Body of pancreas (tissue), 4 donors: ENCODE results near the gene WSB2. TPM values are rescaled to one million over a fixed set of nuclear protein-coding genes. Genes with fewer than 3 reads are reported as not detected.

Experiments
- ATAC-seq: fragments of 150-250 bp; one replicate; pipeline ENCODE4 v1.9.1; 2016
- DNase-seq, 4 donors: peaks; one replicate each; pipeline ENCODE4 v3.0.0-alpha.2; 2019
- H3K27ac ChIP-seq, 4 donors: fragments of 200-600 bp; sonication (generic); 1 replicate in 3 of 4; 2 replicates in 1 of 4; pipeline versions ENCODE4 v1.5.1 to v1.6.1; 2016 to 2019; ENCODE audit warnings: mild to moderate bottlenecking in 1 of 4, mixed read lengths in 1 of 4, moderate library complexity in 1 of 4
- H3K27me3 ChIP-seq, 2 donors: fragments of 200-600 bp; sonication (generic); one replicate each; pipeline ENCODE4 v1.6.0; 2016; ENCODE audit warnings: mild to moderate bottlenecking in 1 of 2
- H3K36me3 ChIP-seq, 2 donors: fragments of 200-600 bp; sonication (generic); replicated peaks in 1 of 2; 2 replicates each; pipeline ENCODE4 v1.5.1; 2016; ENCODE audit warnings: low read depth in 2 of 2; ENCODE audit not compliant: insufficient read depth in 1 of 2
- H3K4me1 ChIP-seq: fragments of 200-600 bp; sonication (generic); one replicate; pipeline ENCODE4 v1.6.0; 2016
- H3K4me3 ChIP-seq, 2 donors: fragments of 200-600 bp; sonication (generic); 1 replicate in 1 of 2; 2 replicates in 1 of 2; pipeline ENCODE4 v1.5.1; 2016 to 2019
- H3K9me3 ChIP-seq, 3 donors: fragments of 200-600 bp; sonication (generic); 1 replicate in 2 of 3; 2 replicates in 1 of 3; pipeline ENCODE4 v1.5.1; 2016
- POLR2A ChIP-seq, 3 donors: fragments of 450-650 bp; IDR thresholded peaks; one replicate each; pipeline ENCODE4 v1.6.1; 2016; ENCODE audit warnings: antibody characterized with exemption in 3 of 3, mild to moderate bottlenecking in 2 of 3
- WGBS, 2 donors: methylation state at CpG; one replicate each; pipeline ENCODE4 v1.1.5; 2017; 5-methylcytosine and 5-hydroxymethylcytosine counted together
- intact Hi-C: fragments of 100-400 bp; cut with DNase I; formaldehyde crosslinking; loops from one replicate; pipeline ENCODE4 v1.15.1; 2023
- total RNA-seq, 2 donors: library from RNA; depleted of rRNA; stranded (reverse); fragments of >200 nt; gene quantifications; one replicate each; pipeline ENCODE4 v1.1.0, GENCODE V29; 2016
- TF ChIP-seq, protein P1 (sequence below), 7 experiments: fragments of 450-650 bp in 4 of 7; fragments of 200-600 bp in 3 of 7; sonication (generic) in 3 of 7; IDR thresholded peaks; one replicate each; pipeline ENCODE4 v1.5.1; 2016 to 2019; ENCODE audit warnings: antibody characterized with exemption in 7 of 7

Gene WSB2
- total RNA-seq, 2 donors from 2014 or later = 28.7 to 48.0 TPM

- WGBS, 2 donors = 27 to 52% methylated on average over 1 of the region's 1 CpG
- no peaks in the 10 kb centered on the region for H3K27me3 ChIP-seq
- TF ChIP-seq POLR2A (IDR thresholded peaks at IDR 0.05) = no peak
- TF ChIP-seq, protein P1, sequence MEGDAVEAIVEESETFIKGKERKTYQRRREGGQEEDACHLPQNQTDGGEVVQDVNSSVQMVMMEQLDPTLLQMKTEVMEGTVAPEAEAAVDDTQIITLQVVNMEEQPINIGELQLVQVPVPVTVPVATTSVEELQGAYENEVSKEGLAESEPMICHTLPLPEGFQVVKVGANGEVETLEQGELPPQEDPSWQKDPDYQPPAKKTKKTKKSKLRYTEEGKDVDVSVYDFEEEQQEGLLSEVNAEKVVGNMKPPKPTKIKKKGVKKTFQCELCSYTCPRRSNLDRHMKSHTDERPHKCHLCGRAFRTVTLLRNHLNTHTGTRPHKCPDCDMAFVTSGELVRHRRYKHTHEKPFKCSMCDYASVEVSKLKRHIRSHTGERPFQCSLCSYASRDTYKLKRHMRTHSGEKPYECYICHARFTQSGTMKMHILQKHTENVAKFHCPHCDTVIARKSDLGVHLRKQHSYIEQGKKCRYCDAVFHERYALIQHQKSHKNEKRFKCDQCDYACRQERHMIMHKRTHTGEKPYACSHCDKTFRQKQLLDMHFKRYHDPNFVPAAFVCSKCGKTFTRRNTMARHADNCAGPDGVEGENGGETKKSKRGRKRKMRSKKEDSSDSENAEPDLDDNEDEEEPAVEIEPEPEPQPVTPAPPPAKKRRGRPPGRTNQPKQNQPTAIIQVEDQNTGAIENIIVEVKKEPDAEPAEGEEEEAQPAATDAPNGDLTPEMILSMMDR (IDR thresholded peaks at IDR 0.05) = no peak
- peaks cover 29% of the 10 kb centered on the region for H3K4me1 ChIP-seq
- H3K36me3 ChIP-seq = no peaks in the 10 kb centered on the region
- H3K9me3 ChIP-seq = no peaks in the 10 kb centered on the region
- DNase-seq = no peak
- H3K4me3 ChIP-seq = no peak overlapping the region
- peak overlapping the region in 1 of 4 donors; percentile 90 for H3K27ac ChIP-seq
- no peak for ATAC-seq
- intact Hi-C loops = no loop called here
Observed at GRCh38 chr12:118065380-118065779, 4.4 kb upstream of the WSB2 start.

DNA sequence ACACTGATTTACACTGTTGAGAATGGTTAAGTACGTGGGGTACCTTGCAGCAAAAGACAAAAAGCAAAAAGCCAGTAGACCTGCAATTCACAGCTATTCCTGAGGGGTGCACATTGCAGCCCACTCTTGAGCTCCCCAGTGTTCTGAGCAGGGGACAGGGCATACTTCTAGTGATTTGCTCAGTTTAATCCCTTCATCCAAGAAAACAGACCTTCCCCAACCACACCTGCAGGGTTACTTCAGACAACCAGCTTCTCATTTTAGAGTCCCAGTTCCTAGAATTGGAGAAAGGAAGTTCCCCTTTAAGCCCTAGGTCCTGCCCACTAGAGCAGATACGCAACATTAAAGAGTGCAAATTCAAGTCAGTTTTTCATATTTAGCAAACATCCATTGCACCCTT is 3.6 kb upstream of the WSB2 start:
- intact Hi-C loops = no loop called here

GRCh38 chr12:118063576-118064391 is 2.8 kb upstream of the WSB2 start:
- intact Hi-C loops = no loop called here
- H3K36me3 ChIP-seq = no peaks in the 10 kb centered on the region
- H3K27me3 ChIP-seq = no peaks in the 10 kb centered on the region
- ATAC-seq (no peak), DNase-seq (peak in 2 of 4 donors; percentile 24 to 51)
- no peak overlapping the region for H3K4me3 ChIP-seq
- WGBS, 2 donors = 22 to 35% methylated on average over 4 of the region's 4 CpGs
- no peaks in the 10 kb centered on the region for H3K9me3 ChIP-seq
- peak overlapping the region in 3 of 4 donors; percentile 43 to 95 (median 90) for H3K27ac ChIP-seq
- TF ChIP-seq POLR2A (IDR thresholded peaks at IDR 0.05) = no peak
- TF ChIP-seq, protein P1 (IDR thresholded peaks at IDR 0.05) = no peak
- H3K4me1 ChIP-seq = peaks cover 42% of the 10 kb centered on the region

More for the DNA sequence above, 3.6 kb upstream of the WSB2 start:
- H3K27ac ChIP-seq = peak overlapping the region in 3 of 4 donors; percentile 43 to 95 (median 90)
- no peaks in the 10 kb centered on the region for H3K9me3 ChIP-seq
- H3K36me3 ChIP-seq = no peaks in the 10 kb centered on the region
- no peak for DNase-seq
- no peak for ATAC-seq
- no peak for TF ChIP-seq POLR2A (IDR thresholded peaks at IDR 0.05)
- TF ChIP-seq, protein P1 (IDR thresholded peaks at IDR 0.05) = peak in 1 of 7 experiments; percentile 14
- no peaks in the 10 kb centered on the region for H3K27me3 ChIP-seq
- H3K4me1 ChIP-seq = peaks cover 34% of the 10 kb centered on the region
- H3K4me3 ChIP-seq = no peak overlapping the region
- 29 to 31% methylated on average over 2 of the region's 2 CpGs for WGBS, 2 donors

- TF ChIP-seq, protein P1 (IDR thresholded peaks at IDR 0.05) = no peak
- peak in 2 of 3 donors; percentile 51 to 58 for TF ChIP-seq POLR2A (IDR thresholded peaks at IDR 0.05)
- peak; percentile 34 for ATAC-seq
- Histone ChIP-seq H3K36me3 (no peaks in the 10 kb centered on the region), H3K27ac (peak overlapping the region; percentile 90 to 97 (median 95)), H3K27me3 (no peaks in the 10 kb centered on the region), H3K4me3 (peak overlapping the region; percentile 24 to 80), H3K4me1 (peaks cover 53% of the 10 kb centered on the region), H3K9me3 (no peaks in the 10 kb centered on the region)
- WGBS, 2 donors = 0 to 2% methylated on average over 44 of the region's 44 CpGs
- intact Hi-C loops = no loop called here
- DNase-seq = peak; percentile 41 to 48 (median 46)
Observed at GRCh38 chr12:118061873-118062843, 1.2 kb upstream of the WSB2 start.
